HT-29 (cell line): ENCODE measurements around the gene SOX6. TPM values are rescaled to one million over a fixed set of nuclear protein-coding genes. Genes with fewer than 3 reads are reported as not detected.
"Not testable (repeated sequence)": the region's sequence is repeated elsewhere in the genome, so short reads cannot be mapped to it uniquely, and the experiment has no call there.

Experiments
- DNase-seq: peaks from one replicate; pipeline ENCODE4 v3.0.0-alpha.2; 2015; ENCODE audit warnings: low spot score
- total RNA-seq: library from RNA; depleted of rRNA; stranded (reverse); fragments of >200 nt; shearing (Covaris generic); gene quantifications from 2 replicates; pipeline ENCODE4 v1.2.3, GENCODE V29; 2014

SOX6 gene
- total RNA-seq, 1 experiment from 2014 or later: 0.03 TPM

DNA sequence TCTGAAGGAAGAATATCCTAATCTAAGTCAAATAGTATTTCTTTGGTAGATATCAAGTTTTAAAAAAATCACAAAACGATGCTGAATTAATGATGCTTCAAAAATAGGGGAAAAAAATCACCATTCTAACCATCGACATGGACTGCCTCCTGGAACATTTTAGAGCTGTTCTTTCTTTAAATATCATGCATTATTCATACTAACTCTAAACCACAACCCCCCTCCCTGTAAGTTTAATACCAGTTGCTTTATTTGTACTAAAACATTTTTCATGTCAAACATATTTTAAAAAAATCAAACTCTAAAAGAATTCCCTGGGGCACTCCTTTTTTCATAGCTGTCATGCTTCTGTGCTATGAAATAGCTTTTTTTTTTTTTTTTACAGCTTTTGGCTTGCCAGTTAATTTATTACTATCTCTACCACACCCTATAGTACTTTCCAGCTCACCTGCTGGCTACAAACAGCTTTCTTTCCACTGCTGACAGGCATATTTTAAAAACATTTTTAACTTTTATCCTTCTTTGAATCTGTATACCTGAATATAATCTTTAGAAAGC lies 256.9 kb downstream of the SOX6 start:
- no peak for DNase-seq

DNA sequence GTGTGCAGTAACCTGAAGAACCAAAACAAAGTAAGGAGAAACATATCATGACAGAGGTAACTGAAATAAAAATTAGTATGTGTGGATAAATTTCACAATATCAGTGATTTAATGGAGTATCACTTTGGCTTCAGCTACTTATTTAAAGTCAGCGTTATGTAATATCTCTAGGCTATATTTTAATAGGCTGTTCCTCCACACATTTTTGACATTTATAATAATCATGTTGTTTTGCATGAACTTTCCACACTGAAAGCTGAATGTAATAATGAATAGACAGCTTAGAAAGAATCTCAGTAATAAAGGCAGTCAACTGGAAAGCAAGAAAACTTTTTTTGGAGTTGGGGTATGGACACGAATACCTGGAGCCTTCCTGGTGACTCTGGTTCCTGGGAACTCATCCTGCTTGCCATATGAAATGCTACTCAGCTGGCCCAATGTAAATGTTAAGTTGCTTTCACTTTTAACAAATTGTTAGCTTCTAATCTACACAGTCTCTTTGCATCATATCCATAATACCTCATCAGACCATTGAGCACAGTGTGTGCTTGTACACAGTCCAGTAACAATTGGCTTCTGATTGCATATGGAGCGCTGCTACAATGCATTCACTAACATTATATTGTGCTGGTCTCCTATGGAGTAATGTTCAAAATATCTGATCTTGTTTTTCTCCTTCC lies 257.7 kb downstream of the SOX6 start:
- no peak for DNase-seq

DNA sequence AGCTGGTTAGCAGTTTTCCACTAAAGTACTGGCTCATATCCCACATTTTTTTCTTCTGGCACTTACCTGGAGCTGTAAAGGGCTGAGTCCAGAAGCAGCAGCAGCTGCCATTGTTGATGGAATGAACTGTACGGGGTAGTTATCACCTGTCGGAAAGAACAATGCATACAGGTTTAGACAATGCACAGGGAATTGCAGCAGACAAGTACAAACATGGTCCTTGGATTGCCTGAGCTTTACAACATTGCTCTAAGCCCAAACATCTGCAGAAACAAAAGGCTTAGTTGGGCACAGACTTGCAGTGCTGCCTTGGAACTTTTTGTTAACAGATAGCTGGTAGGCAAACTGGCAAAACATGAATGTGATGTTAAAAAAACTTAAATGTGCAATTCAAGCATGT lies 258.8 kb downstream of the SOX6 start:
- no peak for DNase-seq

DNA sequence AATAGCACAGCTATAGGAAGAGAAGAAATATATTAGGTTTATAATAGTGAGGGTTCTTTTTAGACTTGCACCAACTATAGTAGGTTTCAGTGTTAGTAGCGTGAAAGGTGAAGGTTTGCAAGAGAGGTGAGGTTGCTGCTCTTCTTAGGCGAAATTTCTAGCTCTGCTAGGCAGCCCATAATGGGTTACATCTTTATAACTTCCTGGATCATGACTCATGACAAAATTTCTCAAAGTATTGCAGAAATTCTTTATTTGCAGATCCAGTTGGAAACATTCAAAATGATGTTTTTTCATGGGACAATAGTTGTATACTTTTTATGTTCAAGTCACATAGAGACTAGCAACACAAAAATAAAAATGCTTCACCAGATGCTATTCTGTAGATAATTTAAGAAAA lies 260.0 kb downstream of the SOX6 start:
- DNase-seq: no peak

DNA sequence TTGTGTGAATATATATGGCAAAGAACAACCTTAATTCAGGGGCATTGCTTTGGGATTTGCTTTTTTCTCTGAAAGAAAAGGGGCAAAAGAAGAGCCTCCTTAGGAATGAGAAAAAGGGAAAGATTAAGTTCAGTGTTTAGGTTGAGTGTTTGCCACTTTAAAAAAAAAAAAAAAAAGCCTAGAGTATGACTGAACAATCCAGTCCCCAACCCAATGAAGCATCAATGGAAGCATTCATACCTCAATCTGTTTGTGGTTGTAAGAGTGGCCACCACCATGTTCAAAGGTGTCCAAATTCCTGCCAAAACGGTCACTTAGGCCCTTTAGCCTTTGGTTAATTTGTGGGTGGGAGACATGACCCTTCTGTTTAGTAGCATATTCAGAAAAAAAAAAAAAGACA lies 260.6 kb downstream of the SOX6 start:
- DNase-seq: no peak

DNA sequence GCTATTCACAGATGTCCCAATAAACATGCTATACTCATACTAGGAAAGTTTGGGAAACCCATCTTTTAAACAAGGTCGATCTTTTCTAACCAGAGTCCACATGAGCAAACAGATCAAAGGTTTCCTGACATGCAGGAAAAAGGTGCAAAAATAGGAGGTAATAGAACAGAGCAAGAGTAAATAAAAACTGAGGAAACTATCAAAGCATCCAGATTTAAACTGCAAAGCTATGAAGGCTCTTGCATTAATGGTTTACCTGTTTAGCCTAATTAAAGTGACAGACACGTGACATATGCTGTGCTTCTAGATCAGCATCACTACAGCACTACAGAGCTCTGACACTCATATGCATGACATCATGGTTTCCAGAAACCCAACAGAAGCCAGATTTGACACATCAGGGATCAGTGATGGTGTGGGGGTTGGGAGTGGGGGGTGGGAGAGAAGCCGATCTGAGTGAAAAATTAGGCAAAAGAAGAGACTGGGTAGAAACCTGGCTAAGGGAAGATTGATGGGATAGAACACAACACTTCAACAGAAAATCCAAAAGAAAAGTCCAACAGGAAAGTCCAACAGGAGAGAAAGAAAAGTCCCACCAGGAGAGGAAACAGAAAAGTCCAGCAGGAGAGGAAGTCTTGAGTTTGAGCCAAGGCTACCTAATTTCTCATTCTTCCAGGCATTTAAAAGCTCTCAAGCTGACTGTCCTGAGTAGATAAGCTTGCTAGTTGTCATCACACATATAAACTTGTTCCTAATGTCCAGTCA lies 262.3 kb downstream of the SOX6 start:
- no peak for DNase-seq

DNA sequence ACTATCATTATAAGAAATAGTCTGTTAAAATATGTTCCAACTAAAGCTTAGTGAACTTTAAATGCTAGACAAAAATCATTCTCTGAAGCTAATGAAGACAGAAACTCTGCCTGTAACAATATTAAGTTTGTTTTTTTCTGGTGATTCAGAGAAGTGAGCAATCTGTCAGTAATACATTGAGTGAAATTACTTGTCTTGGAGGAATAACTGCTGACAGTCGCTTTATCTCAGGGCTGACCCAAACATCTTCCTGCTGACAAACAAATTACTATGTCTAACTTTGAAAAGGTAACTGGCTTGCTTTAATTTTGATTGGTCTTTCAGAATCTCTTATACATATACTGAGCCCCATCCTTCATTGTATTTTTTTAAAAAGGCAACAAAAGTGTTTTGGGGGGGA lies 264.5 kb downstream of the SOX6 start:
- DNase-seq: no peak

DNA sequence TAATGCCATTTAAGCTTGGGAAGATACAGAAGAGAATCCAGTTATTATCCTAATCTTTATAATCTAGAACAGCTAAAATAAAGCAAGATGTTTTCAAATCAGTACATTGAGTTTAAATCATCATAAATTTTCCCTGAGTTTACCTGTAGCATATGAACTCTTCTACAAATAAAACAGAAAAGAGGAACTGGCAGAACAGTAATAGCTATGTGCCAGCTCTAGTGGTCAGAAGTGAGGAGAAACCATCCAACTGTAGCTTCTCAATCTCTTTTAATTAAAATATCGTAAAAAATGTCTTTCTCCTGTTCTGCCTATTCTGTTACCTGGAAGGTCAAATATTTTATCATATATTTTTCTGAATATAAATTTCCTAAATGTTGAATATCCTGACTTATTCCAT lies 266.9 kb downstream of the SOX6 start:
- no peak for DNase-seq

DNA sequence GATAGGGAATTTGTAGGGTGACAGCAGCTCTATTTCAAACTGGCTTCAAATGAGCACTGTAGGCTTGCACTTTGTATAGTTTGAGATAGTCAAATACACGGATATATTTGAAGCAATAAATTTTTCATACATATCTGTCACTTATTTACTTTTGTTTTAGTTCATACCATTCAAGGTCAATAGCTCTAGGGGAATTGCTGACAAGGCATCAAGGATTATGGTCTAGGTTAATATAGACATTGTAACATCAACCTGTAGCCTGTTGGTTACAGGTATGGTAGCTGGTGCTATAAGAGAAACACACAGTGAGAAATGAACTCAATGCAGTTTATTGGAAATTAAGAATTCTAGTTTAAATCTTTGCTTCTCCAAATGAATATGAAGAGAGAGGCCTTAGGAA lies 267.6 kb downstream of the SOX6 start:
- DNase-seq: no peak

DNA sequence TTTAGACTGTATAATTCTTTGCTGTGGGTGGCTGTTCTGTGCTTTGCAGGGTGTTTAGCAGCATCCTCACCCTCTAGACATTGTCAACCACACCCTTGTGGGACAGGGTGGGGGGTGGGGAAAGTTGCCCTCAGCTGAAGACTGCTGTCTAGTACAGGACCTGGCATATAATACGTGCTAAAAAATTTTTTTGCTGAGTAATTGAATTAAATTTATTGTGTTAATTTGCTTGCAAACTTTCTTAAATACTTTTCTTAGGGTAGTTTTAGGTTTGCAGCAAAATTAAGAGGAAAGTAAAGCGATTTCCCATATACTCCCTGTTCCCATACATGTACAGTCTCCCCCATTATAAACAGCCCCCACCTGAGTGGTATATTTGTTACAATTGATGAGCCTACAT lies 268.5 kb downstream of the SOX6 start:
- DNase-seq: no peak

DNA sequence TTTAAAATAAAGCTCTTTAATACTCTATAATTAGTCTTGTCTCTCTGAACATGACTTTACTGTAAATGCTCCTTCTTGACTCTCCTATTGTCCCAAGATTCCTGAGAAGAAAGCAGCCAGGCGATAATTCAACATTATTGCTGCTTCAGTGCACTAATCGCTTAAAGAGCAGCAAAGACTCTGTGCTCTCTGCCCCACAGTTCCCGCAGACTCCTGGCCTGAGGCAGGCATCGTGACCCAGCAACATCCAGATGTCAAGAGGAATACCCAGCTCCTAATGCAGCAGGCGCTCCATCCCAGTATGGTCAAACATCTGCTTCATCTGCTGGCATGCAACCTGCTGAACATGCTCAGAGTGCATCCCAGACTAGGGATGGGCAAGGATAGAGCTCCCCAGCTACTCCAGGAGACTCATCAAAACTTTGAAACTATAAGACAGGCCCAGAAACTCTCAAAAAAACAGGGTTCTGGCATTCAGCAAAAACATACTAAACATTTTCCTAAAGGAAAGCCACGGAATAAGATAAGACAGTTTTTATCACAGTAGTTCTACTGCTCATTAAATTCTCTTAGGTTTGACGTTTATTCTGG lies 270.0 kb downstream of the SOX6 start:
- DNase-seq: no peak

DNA sequence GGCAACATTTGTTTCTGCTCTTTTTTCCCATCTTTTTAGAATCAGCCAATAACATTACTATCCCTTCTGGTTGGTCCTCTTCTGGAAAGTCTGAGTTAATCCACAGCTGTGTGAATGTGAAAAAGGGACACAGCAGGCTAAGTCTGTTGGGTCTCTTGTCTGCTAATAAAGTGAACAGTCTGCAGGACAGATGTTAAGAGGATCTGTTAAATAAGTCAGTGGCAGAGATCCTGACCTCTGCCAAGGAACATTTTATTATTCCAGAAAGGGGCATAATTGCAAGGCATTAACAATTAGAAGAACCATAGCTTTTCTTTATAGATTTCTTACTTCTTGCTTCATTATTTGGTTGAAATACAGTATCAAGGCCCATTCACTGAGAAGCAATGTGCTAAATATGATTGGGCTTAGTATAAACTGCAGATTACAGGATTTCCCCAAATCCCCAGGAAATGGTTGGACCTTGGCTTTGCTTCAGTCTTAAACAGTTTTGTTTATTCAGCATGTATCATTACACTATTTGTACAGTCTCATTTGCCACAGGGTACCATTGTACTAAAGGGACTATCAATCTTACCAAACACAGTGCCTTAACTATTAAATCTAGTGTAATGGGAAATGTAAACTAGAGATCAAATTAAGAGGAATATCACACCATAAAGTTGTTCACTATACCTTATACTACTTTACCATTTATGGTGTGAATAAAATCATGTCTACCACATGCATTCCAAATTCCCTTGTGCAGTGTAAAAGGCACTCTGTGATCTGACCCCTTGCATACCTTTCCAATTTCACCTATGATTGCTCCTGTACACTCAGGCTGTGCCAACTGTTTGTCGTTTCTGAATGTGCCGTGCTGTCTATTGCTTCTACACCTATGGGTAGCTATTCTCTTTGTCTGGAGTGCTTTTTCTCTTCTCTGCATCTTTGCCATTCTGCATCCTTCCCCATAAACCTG lies 274.0 kb downstream of the SOX6 start:
- no peak for DNase-seq

DNA sequence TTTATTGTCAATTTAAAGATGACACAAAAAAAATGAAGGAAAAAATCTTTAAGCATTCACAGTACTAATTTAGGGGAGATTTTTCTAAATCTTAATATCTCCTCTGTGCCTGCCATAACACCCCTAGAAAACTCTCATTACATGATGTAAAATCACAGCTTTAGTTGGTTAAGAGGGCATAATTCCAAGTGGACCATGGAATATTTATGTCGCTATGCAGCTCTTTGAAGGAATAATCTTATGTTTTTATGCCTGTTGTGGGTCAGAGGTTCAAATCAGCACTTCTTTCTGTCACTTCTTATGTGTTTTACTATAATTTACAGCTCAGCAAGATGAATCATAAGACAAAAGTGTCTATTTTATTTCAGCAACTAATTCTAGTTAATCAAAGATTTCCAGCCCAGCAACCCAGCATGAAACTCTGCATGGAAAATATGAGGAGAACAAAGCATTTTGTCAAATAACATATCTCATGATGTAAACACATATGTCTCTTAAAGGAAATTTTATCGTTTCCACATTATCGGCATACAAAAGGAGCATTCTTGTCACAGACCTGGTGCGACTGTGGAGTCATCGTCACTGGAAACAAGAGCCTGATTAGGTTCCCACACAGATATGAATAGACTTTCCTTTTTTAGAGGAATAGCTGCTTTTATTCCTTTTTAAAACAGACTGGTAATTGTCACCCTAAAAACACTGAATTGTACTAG lies 274.8 kb downstream of the SOX6 start:
- DNase-seq: no peak

DNA sequence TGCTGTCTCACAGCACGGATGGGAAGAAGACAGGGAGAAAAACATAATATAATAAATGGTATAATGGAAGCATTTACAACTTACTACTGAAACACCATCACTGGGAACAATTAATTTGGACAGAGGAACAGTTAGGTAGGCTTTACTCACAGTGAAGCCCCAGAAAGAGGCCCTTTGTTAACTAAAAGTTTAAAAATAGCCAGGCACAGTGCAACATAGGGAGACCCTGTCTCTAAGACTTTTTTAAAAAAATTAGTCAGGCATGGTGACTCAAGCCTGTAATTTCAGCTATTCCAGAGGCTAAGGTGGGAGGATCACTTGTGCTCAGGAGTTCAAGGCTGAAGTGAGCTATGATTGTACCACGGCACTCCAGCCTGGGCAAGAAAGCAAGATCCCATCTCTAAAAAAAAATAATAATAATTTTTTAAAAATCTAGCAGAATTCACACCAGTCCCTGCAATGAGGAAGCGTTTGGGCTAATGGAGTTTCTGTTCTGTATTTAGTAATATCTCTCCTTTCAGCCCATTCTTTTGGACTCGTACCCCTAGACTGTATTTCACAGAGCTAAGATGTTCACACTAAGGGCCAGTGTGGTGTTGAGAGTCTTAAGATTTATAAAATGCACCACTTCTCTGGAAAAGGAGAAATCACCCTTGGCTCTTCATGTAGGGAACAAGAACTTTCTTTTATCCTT lies 275.5 kb downstream of the SOX6 start:
- DNase-seq: no peak

DNA sequence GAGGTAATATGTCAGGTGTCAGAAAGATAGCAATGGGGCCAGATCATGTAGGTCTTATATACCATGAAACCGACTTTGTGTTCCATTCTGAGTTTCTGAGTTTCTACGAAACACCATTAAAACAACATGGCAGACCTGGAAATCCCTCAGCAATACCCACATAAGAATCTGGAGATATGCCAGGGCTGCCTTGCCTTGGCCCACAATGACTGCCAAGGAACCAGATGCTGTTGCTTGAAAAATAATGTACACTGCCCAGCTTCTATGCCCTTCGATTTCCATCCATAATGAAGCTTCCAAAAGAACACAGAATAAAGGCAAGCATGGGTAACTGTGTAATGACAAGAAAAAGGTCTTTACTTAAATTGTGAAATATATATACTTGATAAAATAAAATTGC lies 277.4 kb downstream of the SOX6 start:
- DNase-seq: no peak

DNA sequence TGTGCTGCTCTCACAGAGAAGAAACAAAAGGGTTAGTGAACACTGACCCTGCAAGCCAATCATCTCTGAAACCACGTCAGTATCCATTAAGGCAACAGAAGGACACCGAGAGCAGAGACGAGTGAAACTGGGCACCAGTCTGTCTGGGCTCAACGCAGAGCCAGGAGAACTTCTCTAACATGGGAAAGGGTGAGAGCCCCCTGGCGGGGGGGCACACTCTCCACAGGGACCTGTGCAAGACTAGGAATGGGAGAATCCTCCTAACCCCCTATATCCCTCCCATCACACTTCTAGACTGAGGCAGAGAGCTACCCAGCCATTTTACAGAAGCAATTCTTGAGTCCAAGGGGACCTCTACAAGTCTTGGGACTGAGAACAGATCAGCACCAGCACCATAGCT lies 285.8 kb downstream of the SOX6 start:
- no peak for DNase-seq

DNA sequence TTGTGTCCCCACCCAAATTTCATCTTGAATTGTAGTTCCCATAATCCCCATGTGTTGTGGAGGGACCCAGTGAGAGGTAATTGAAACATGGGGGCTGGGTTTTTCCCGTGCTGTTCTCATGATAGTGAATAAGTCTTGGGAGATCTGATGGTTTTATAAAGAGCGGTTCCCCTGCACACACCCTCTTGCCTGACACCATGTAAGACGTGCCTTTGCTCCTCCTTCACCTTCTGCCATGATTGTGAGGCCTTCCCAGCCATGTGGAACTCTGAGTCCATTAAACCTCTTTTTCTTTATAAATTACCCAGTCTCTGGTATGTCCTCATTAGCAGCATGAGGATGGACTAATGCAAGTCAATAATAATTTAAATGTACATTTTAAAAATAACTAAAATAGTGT lies 289.1 kb downstream of the SOX6 start:
- DNase-seq: not testable (repeated sequence)

DNA sequence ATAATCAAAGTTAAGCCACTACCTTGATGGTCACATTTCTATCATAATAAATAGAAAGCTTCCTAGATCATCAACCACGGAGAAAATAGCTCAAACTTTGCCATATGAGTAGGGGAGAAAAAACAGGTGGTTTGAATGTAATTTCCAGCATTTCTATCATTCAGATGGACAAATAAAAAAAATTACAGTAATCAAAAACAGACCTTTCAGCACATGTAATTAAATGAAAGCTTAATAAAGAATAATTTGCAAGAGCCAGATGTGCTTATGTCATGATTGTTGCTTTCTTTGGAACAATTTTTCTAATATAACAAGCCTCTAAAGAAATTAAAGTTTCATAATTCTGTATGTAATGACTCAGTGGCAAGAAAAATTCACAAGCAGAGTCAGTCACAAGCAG lies 297.0 kb downstream of the SOX6 start:
- no peak for DNase-seq

DNA sequence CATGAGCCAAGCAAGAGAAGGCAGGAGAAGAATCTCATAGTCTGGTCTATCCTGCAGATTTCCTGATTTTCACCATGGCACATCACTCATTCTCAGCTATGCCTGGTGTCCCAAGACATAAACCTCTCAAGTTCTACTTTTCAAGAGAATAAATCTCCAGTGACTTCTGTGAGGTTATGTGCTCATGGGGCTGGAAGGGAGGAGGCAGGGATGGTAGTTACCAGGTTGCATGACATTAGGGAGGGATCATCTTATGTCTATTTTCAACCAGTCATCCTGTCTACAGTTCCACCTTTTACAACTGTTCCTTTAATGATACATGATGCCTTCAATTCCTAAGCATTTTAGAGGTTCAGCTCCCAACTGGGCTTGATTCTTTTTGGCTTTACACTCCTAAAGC lies 297.7 kb downstream of the SOX6 start:
- DNase-seq: no peak

DNA sequence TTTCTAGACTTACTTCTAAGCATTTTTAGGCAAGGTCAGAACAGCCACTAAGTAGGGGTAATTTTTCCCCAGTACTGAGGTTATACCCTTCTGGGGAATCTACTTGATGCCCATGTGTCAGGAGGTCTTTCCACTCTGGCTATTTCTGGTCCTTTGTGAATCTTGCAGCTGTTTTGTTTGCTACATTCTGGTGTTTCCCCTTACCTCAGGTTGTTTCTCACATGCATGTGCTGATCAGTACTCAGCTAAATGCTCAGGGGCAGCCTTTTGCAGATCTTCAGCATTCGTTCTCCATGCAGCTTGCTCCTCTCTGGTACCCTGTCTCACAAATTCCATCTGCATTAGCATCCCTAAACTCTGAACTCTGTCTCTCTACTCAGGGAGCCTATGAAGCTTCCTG lies 303.6 kb downstream of the SOX6 start:
- DNase-seq: no peak
